NCI-H748 (cell line): ENCODE measurements around the gene OR10AD1.
"Not testable (repeated sequence)": the region's sequence is repeated elsewhere in the genome, so short reads cannot be mapped to it uniquely, and the experiment has no call there.

Experiments used
- DNase-seq: peaks from one replicate; lab custom pipeline; 2025; ENCODE audit not compliant: unreplicated experiment; lab: John Stamatoyannopoulos, UW

Gene OR10AD1

GRCh38 chr12:48160807-48161206, 42.3 kb downstream of the OR10AD1 start:
- DNase-seq, result no peak

DNA sequence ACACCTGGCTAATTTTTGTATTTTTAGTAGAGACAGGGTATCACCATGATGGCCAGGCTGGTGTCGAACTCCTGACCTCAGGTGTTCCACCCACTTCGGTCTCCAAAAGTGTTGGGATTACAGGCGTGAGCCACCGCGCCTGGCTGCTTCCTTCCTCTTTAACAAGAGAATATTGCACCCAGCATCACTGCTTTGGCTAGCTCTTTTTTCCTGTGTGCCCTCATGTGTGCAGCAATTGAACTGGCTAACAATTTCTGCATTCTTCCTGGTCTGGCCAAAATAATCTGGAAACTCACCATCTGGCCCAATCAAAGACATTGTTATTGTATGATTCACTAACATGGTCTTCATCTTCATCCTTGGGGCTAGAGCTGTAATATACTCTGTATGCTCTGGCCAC, 43.0 kb downstream of the OR10AD1 start:
- DNase-seq, result no peak

GRCh38 chr12:48157889-48158370, 45.2 kb downstream of the OR10AD1 start:
- DNase-seq, result no peak

- peak; percentile 98 for DNase-seq
Observed at GRCh38 chr12:48157018-48157888, 45.8 kb downstream of the OR10AD1 start, which contains the start of gene ASB8. TSS of gene ASB8 (minus strand) at chr12:48157515. CDS start at chr12:48153496, 4,019 bp downstream.

DNA sequence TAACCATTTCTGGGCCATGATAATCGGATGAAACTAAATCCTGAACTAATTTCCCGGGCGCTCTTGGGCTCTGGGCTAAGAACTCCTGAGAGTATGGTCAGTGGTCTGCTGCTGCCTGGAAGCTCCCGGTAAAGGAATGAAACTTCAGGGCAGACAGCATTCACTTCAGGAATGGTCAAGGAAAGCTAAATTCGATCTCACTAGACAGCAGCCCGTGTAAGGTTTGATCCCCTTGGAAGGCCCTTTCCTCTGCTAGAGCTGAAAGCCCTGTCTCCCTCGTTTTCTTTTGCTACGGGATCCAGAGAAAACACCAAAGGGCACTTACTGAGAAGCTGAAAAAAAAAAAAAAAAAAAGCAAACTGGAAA, 46.5 kb downstream of the OR10AD1 start:
- DNase-seq, result peak; percentile 32

DNA sequence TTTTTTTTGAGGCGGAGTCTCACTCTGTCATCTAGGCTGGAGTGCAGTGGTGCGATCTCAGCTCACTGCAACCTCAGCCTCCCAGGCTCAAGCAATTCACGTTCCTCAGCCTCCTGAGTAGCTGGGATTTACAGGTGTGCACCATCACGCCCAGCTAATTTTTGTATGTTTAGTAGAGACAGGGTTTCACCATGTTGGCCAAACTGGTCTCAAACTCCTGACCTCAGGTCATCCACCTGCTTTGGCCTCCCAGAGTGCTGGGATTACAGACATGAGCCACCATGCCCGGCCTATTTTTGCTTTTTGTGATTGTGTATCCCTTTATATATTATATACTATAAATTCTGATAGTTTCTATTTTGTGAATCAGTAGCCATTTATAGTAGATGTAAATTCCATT, 47.3 kb downstream of the OR10AD1 start:
- DNase-seq, result not testable (repeated sequence)
